ENCODE results near the gene MAPK13. TPM values are rescaled to one million over a fixed set of nuclear protein-coding genes. Genes with fewer than 3 reads are reported as not detected.

MAPK13 gene
- total RNA-seq, 1 donor from 2014 or later, result 28.8 TPM

DNA sequence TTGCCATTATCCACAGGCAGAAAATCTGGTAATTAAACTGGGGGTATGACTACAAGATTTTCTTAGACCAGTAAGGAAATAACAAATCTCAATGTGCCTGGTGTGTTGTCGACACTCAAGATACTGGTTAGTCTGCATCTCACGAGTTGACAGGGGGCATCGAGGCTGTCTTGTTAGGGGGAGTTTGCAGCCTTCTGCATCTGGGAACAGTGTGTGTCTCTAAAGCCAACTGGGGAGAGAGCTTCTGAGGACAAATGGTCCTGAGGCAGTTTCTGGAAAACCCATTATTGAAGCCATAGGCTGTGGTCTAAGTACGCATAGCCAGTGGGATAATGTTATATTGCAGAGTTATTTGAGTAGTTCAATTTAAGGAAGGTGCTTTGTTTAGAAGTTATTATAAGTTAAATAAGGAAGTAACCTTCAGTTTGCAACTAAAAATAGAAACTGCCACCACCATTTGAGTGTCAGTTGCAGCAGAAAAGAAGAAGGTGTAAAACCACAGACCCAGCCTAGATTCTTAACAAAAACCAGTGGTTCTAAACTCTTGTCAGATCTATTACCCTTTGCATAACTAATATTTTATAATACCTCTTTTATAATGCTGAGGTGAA, 15.4 kb upstream of the MAPK13 start:
- intact Hi-C loops (cut with micrococcal nuclease), result no loop called here

GRCh38 chr6:36115412-36115811, 14.9 kb upstream of the MAPK13 start:
- intact Hi-C loops (cut with micrococcal nuclease), result no loop called here

- intact Hi-C loops (cut with micrococcal nuclease), result no loop called here
These were observed 14.0 kb upstream of the MAPK13 start for GRCh38 chr6:36116066-36116864.

DNA sequence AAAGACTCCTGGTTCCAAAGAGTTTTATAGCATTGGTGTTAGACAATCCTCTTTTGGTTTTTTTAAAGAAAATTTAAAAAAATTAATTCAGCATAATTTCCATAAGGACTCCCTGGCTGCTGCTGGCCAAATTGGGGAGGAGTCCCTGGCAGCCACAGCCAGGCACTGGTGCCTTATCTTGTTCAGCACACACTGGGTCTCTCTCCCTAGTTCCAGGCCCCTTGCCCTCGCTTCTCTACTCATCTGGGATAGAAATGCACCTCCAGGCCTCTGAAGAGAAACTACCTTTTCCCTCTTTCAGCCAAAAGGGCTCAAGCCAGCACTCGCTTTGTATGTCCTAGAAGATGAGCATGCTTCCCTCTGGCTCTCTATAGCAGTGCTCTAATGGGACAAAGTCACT, 13.4 kb upstream of the MAPK13 start:
- intact Hi-C loops (cut with micrococcal nuclease), result no loop called here

DNA sequence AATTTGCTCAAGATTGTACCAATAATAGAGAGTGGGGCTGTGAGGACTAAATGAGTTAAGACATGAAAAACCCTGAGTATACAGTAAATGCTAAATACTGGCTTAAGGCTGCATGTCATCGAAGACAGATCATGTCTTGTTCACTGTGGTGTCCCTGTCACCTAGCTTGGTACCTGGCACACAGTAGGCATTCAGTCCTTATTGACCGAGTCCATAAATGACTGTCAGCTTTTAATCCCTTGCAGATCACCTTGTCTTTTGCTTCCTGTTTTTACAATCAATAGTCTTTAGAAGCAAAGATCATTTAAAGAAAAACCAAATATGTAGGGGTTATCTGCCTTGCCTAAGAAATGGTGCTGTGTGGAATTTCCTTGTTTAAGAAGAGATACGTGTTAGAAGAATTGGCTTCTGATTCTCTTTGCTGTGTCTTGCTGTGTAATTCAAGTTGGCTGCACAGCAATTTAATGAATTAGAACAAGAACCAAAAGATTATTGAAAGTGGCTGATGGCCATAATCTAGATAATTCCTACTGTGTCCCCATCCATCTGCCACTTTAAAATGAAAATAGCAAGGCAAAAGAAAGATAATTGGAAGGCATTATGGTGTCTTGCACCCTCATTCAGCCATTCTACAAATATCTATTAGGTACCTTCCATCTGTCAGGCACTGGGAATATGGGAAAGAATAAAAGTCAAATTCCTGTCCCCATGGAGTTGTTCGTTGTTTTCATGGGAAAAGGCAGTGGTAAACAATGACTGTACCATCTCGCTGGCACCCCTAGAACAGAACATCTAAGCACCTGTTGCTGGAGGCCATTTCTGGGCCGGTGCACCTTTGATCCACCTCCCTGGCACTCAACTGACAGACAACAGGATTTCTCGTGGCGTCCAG, 12.4 kb upstream of the MAPK13 start:
- intact Hi-C loops (cut with micrococcal nuclease), result no loop called here

GRCh38 chr6:36118550-36119107, 11.7 kb upstream of the MAPK13 start:
- intact Hi-C loops (cut with micrococcal nuclease), result no loop called here

- intact Hi-C loops (cut with micrococcal nuclease), result no loop called here
These were observed 11.1 kb upstream of the MAPK13 start for GRCh38 chr6:36119209-36119608.

DNA sequence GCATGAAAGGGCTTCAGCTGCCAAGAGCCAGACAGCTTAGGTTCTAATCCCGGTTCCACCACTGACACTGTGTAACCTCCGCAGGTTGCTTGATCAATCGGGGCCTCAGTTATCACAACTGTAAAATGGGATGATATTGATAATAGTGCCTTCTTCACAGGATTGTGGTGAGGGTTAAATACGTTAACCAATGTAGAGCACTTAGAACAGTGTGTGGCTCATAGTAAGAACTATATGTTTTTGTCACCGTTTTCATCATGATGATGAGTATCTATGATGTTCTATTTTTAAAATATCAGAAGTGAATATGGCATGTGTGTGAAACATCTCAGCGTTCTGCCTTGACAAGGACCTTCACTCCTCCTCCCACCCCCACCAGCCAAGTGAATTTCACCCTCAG, 10.3 kb upstream of the MAPK13 start:
- intact Hi-C loops (cut with micrococcal nuclease), result loop anchor here (1.0 to 10.0 kb wide), 8 partner anchors 11 to 1233 kb away; partner anchors contain the start of genes ANKS1A, KCTD20, MAPK14 and PXT1

DNA sequence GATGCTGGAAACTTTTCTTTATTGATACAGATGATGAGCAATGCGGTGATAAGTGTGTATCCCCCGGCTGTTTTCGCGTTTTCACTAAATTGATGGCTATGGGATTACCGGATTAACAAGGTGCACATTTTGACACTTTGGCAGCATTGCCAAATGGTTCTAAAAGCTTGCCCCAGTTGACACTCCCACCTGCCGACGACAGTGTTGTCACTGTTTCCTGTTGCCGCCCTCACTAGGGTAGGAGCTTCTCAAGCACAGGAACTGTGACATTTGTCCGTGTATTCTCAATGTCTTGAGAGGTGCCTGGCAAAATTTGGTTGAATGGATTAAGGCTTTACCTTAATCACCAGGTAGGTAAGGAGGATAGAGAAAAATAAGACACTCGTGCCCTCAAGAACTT, 9.8 kb upstream of the MAPK13 start:
- intact Hi-C loops (cut with micrococcal nuclease), result loop anchor here (1.0 to 10.0 kb wide), 8 partner anchors 11 to 1233 kb away; partner anchors contain the start of genes ANKS1A, KCTD20, MAPK14 and PXT1

- intact Hi-C loops (cut with micrococcal nuclease), result loop anchor here (1.0 to 10.0 kb wide), 8 partner anchors 12 to 1234 kb away; partner anchors contain the start of genes ANKS1A, KCTD20, MAPK14 and PXT1
These were observed 9.1 kb upstream of the MAPK13 start for GRCh38 chr6:36120979-36121786.

GRCh38 chr6:36121787-36122494, 8.4 kb upstream of the MAPK13 start:
- intact Hi-C loops (cut with micrococcal nuclease), result loop anchor here (5.0 to 10.0 kb wide), 4 partner anchors 320 to 1235 kb away; partner anchors contain the start of genes ANKS1A, KCTD20, PXT1 and SRSF3

DNA sequence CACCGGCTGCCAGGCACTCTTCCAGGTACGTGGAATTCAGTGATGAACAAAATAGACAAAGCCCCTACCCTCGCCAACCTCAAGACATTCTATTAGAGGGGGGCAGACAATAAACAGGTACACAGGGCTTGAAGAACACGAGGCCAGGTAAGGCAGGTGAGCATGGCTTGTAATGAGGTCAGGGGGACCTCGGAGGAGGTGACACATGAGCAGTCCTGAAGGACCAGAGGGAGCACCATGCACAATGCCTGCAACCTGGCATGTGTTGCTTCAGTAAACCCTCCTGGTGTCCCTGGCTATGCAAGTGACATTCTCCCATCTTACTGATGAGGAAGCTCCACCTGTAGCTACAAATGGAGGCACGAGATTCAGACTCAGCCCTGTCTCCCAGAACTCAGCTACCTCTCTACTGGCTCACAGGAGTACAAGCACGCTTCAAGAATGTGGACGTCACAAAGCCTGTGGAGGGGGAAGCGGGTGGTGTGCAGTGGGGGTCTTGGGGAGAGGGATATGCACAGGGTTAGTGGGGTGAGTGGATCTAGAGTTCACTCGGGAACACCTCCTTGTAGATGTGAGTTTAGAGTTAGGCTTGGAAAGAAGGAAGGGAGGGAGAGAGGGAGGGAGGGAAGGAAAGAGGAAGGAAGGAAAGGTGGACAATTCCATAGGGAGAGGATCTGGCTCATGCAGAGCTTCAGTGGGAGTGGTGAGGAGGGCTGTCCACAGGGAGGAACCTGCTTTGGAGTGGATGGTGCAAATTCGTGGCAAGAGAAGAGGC, 7.6 kb upstream of the MAPK13 start:
- intact Hi-C loops (cut with micrococcal nuclease), result loop anchor here (1.0 to 10.0 kb wide), 8 partner anchors 9 to 1235 kb away; partner anchors contain the start of genes ANKS1A, BRPF3, KCTD20 and PXT1

- intact Hi-C loops (cut with micrococcal nuclease), result loop anchor here (1.0 to 10.0 kb wide), 8 partner anchors 8 to 1236 kb away; partner anchors contain the start of genes ANKS1A, BRPF3, KCTD20 and PXT1
These were observed 6.8 kb upstream of the MAPK13 start for GRCh38 chr6:36123270-36124139.

GRCh38 chr6:36124346-36124745, 6.0 kb upstream of the MAPK13 start:
- intact Hi-C loops (cut with micrococcal nuclease), result loop anchor here (5.0 to 10.0 kb wide), 4 partner anchors 318 to 1237 kb away; partner anchors contain the start of genes ANKS1A, KCTD20, PXT1 and SRSF3

- intact Hi-C loops (cut with micrococcal nuclease), result loop anchor here (5.0 to 10.0 kb wide), 4 partner anchors 317 to 1238 kb away; partner anchors contain the start of genes ANKS1A, KCTD20, PXT1 and SRSF3
These were observed 5.4 kb upstream of the MAPK13 start for GRCh38 chr6:36124881-36125280.

DNA sequence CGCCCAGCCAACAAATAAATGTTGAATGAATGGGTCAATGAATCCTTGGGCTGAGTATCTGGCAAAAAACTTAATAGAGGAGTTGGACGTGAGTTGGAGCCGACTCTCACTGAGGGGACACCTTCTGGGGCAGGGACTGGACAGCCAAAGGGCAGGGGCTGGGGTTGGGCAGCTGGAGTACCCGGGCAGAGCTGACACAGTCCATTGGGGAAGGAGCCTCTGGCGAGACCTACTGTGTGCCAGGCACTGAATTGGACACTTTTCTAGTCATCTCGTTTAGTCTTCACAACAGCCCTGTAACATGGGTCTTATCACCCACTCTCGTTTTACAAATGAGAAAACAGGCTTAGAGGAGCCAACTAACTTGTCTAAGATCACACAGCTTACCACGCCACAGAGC, 4.7 kb upstream of the MAPK13 start:
- intact Hi-C loops (cut with micrococcal nuclease), result loop anchor here (10.0 kb wide), 1 partner anchor 419 kb away; the partner anchor contains the start of gene STK38

GRCh38 chr6:36126121-36126520, 4.2 kb upstream of the MAPK13 start:
- intact Hi-C loops (cut with micrococcal nuclease), result loop anchor here (10.0 kb wide), 1 partner anchor 419 kb away; the partner anchor contains the start of gene STK38

Data from T-helper 1 cell treated with Interleukin-12 subunit alpha and Interleukin-12 subunit beta and Interleukin-4 antibody, amounts not matched to agents 30 ng/mL and 1 ng/mL, for 36 hours (primary cell).